MCF 10A (cell line): ENCODE measurements around the gene RNASE9. TPM values are rescaled to one million over a fixed set of nuclear protein-coding genes. Genes with fewer than 3 reads are reported as not detected.
"Not testable (repeated sequence)": the region's sequence is repeated elsewhere in the genome, so short reads cannot be mapped to it uniquely, and the experiment has no call there.

Source experiments
- BruUV-seq: library from RNA; stranded (reverse); fragments of 400-500 nt; replicated peaks from 2 replicates; lab custom pipeline; 2021; lab: Mats Ljungman, UMichigan
- CTCF ChIA-PET: fragments of 300-600 bp; sonication (Branson Sonifier 250); formaldehyde crosslinking; extraction: SDS; loops from one replicate; lab custom pipeline; 2021; ENCODE audit warnings: antibody characterized with exemption, inconsistent platforms; lab: Yijun Ruan, JAX
- POLR2A ChIA-PET: fragments of 300-600, 350-650 bp; sonication (Branson Sonifier 250); formaldehyde crosslinking; extraction: SDS; loops from one replicate; lab custom pipeline; 2020; ENCODE audit warnings: antibody characterized with exemption, inconsistent platforms; lab: Yijun Ruan, JAX
- DNase-seq: peaks from one replicate; pipeline ENCODE4 v3.0.0-alpha.2; 2018; ENCODE audit not compliant: unreplicated experiment
- H3K27ac Mint-ChIP-seq: one replicate; pipeline ENCODE4 v1.8.0; 2022; ENCODE audit warnings: mild to moderate bottlenecking, low read depth, mixed read lengths; ENCODE audit not compliant: unreplicated experiment
- H3K27me3 Mint-ChIP-seq: one replicate; pipeline ENCODE4 v1.8.0; 2022; ENCODE audit warnings: mixed read lengths; ENCODE audit not compliant: insufficient read depth, unreplicated experiment
- H3K36me3 Mint-ChIP-seq: one replicate; pipeline ENCODE4 v1.8.0; 2022; ENCODE audit warnings: mild to moderate bottlenecking, moderate library complexity, mixed read lengths; ENCODE audit not compliant: insufficient read depth, unreplicated experiment
- H3K4me1 Mint-ChIP-seq: one replicate; pipeline ENCODE4 v1.8.0; 2022; ENCODE audit warnings: mixed read lengths; ENCODE audit not compliant: insufficient read depth, unreplicated experiment
- H3K4me3 Mint-ChIP-seq: one replicate; pipeline ENCODE4 v1.8.0; 2022; ENCODE audit warnings: mild to moderate bottlenecking, moderate library complexity, mixed read lengths; ENCODE audit not compliant: unreplicated experiment
- H3K9me3 Mint-ChIP-seq: one replicate; pipeline ENCODE4 v1.8.0; 2022; ENCODE audit warnings: mixed read lengths; ENCODE audit not compliant: unreplicated experiment
- CTCF ChIP-seq: fragments of 200-600 bp; IDR thresholded peaks from one replicate; pipeline ENCODE4 v1.8.0; 2022; ENCODE audit warnings: antibody characterized with exemption, mild to moderate bottlenecking; ENCODE audit not compliant: unreplicated experiment
- intact Hi-C: fragments of 100-400 bp; cut with micrococcal nuclease; formaldehyde crosslinking; loops from 2 replicates; pipeline ENCODE4 v1.14.1; 2022
- total RNA-seq: library from RNA; stranded (reverse); gene quantifications from 2 replicates; pipeline ENCODE4 v1.2.3, GENCODE V29; 2022

Gene RNASE9
- total RNA-seq, 1 experiment from 2014 or later: not detected

- POLR2A ChIA-PET: no interaction called here
- CTCF ChIA-PET: interaction anchor here (1.1 kb wide), 1 partner anchor 39 kb away, joined by 3 read pairs; no protein-coding TSS in a partner anchor
- no TSS peak for BruUV-seq
- Mint-ChIP-seq H3K4me3 (no peak overlapping the region), H3K36me3 (no peaks in the 10 kb centered on the region), H3K27me3 (peaks cover 11% of the 10 kb centered on the region), H3K4me1 (no peaks in the 10 kb centered on the region), H3K9me3 (no peaks in the 10 kb centered on the region), H3K27ac (no peak overlapping the region)
- no peak for DNase-seq
- TF ChIP-seq CTCF: no peak
- intact Hi-C loops: no loop called here
These were observed 19.4 kb upstream of the RNASE9 start for GRCh38 chr14:20580242-20580641.

- no TSS peak for BruUV-seq
- CTCF ChIA-PET: interaction anchor here (0.6 kb wide), 1 partner anchor 426 kb away, joined by 3 read pairs; no protein-coding TSS in a partner anchor
- H3K4me1 Mint-ChIP-seq: no peaks in the 10 kb centered on the region
- POLR2A ChIA-PET: no interaction called here
- no peak overlapping the region for H3K27ac Mint-ChIP-seq
- H3K27me3 Mint-ChIP-seq: no peaks in the 10 kb centered on the region
- intact Hi-C loops: no loop called here
- no peak for TF ChIP-seq CTCF
- no peaks in the 10 kb centered on the region for H3K9me3 Mint-ChIP-seq
- DNase-seq: no peak
- H3K4me3 Mint-ChIP-seq: no peak overlapping the region
- H3K36me3 Mint-ChIP-seq: no peaks in the 10 kb centered on the region
These were observed 18.1 kb upstream of the RNASE9 start for GRCh38 chr14:20578784-20579502.

- intact Hi-C loops: no loop called here
- Mint-ChIP-seq H3K4me1 (no peaks in the 10 kb centered on the region), H3K27me3 (no peaks in the 10 kb centered on the region), H3K27ac (no peak overlapping the region), H3K9me3 (no peaks in the 10 kb centered on the region), H3K36me3 (no peaks in the 10 kb centered on the region), H3K4me3 (no peak overlapping the region)
- no peak for DNase-seq
- ChIA-PET POLR2A (no interaction called here), CTCF (interaction anchor here (0.6 kb wide), 1 partner anchor 427 kb away, joined by 3 read pairs; no protein-coding TSS in a partner anchor)
- TF ChIP-seq CTCF: no peak
- BruUV-seq: no TSS peak
These were observed 17.5 kb upstream of the RNASE9 start for GRCh38 chr14:20578325-20578724.

DNA sequence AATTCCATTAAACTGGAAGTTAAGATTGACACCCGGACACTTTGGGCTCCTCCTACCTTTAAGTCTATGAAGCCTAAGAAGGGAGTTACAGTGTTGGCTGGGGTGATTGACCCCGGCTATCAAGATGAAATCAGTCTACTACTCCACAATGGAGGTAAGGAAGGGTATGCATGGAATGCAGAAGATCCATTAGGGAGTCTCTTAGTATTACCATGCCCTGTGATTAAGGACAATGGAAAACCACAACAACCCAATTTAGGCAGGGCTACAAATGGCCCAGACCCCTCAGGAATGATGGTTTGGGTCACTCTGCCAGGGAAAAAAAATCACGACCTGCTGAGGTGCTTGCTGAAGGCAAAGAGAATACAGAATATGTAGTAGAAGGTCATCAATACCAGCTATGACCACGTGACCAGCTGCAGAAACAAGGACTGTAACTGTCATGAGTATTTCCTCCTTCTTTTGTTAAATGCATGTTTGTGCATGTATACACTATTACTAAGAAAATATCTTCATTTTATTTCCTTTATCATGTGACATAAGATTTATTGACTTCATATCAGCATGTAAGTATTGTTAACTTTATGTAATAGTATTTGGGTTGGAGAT lies 11.6 kb upstream of the RNASE9 start:
- CTCF ChIA-PET, BruUV-seq: not testable (repeated sequence)

GRCh38 chr14:20570720-20571119 lies 9.9 kb upstream of the RNASE9 start:
- H3K9me3 Mint-ChIP-seq, H3K27me3 Mint-ChIP-seq, BruUV-seq, H3K27ac Mint-ChIP-seq, CTCF ChIA-PET, POLR2A ChIA-PET, H3K36me3 Mint-ChIP-seq, H3K4me1 Mint-ChIP-seq, H3K4me3 Mint-ChIP-seq, intact Hi-C loops, DNase-seq: not testable (repeated sequence)

More for the DNA sequence above, 11.6 kb upstream of the RNASE9 start:
- H3K36me3 Mint-ChIP-seq, H3K27me3 Mint-ChIP-seq, H3K4me3 Mint-ChIP-seq, DNase-seq, POLR2A ChIA-PET, H3K27ac Mint-ChIP-seq, intact Hi-C loops, H3K9me3 Mint-ChIP-seq, H3K4me1 Mint-ChIP-seq: not testable (repeated sequence)

- H3K36me3 Mint-ChIP-seq, H3K9me3 Mint-ChIP-seq, H3K4me1 Mint-ChIP-seq, BruUV-seq, H3K27me3 Mint-ChIP-seq, H3K27ac Mint-ChIP-seq, H3K4me3 Mint-ChIP-seq, POLR2A ChIA-PET, intact Hi-C loops, DNase-seq: not testable (repeated sequence)
- CTCF ChIA-PET: interaction anchor here (0.6 kb wide), 1 partner anchor 227 kb away, joined by 4 read pairs; no protein-coding TSS in a partner anchor
These were observed 9.0 kb upstream of the RNASE9 start for GRCh38 chr14:20569865-20570264.
